BLaER1 treated with 17β-estradiol and CSF1 and Interleukin-3, amounts not matched to agents 10 nM and 100 nM (cell line): Measurements from ENCODE around the gene SEL1L.

Experiments
- H3K27ac ChIP-seq, 11 experiments: shearing (Covaris generic); formaldehyde crosslinking; 2 replicates each; pipeline ENCODE4 v1.8.1; 2022
- H3K27me3 ChIP-seq, 11 experiments: shearing (Covaris generic); formaldehyde crosslinking; 2 replicates each; pipeline ENCODE4 v1.8.1; 2022
- H3K36me3 ChIP-seq, 11 experiments: shearing (Covaris generic); formaldehyde crosslinking; 2 replicates each; pipeline ENCODE4 v1.8.1; 2022
- H3K4me1 ChIP-seq, 10 experiments: shearing (Covaris generic); formaldehyde crosslinking; 2 replicates each; pipeline ENCODE4 v1.8.1; 2022
- H3K4me2 ChIP-seq, 11 experiments: shearing (Covaris generic); formaldehyde crosslinking; 2 replicates each; pipeline ENCODE4 v1.8.1; 2022
- H3K4me3 ChIP-seq, 10 experiments: shearing (Covaris generic); formaldehyde crosslinking; 2 replicates each; pipeline ENCODE4 v1.8.1; 2022
- H3K9ac ChIP-seq, 11 experiments: shearing (Covaris generic); formaldehyde crosslinking; 2 replicates each; pipeline ENCODE4 v1.8.1; 2022
- H3K9me3 ChIP-seq, 11 experiments: shearing (Covaris generic); formaldehyde crosslinking; replicated peaks in 1 of 11; 2 replicates each; pipeline ENCODE4 v1.8.1; 2022
- H4K20me1 ChIP-seq, 11 experiments: shearing (Covaris generic); formaldehyde crosslinking; 2 replicates each; pipeline ENCODE4 v1.8.1; 2022
- Cebpa-rat ChIP-seq, 11 experiments: shearing (Covaris generic); IDR thresholded peaks; 2 replicates each; pipeline ENCODE4 v1.8.1; 2022

The SEL1L gene

GRCh38 chr14:81509321-81509720, 24.3 kb downstream of the SEL1L start:
- Histone ChIP-seq H3K9me3 (peaks cover 0 to 14% (median 10%) of the 10 kb centered on the region in 11 experiments; a peak in 16 of 22 replicates), H3K9ac (no peak overlapping the region), H3K4me1 (peaks cover 0 to 33% (median 0%) of the 10 kb centered on the region in 10 experiments; a peak in 4 of 20 replicates), H3K27me3 (no peaks in the 10 kb centered on the region), H3K27ac (no peak overlapping the region), H4K20me1 (peaks cover 0 to 50% (median 11%) of the 10 kb centered on the region in 11 experiments; a peak in 10 of 22 replicates), H3K4me3 (no peak overlapping the region), H3K36me3 (peaks cover 73 to 93% (median 81%) of the 10 kb centered on the region in 11 experiments), H3K4me2 (0 out of 22 replicates have a peak overlapping the region, but pooled peaks of 1 of the 11 experiments have one; percentile 22)
- no peak for TF ChIP-seq Cebpa-rat (IDR thresholded peaks at IDR 0.05)

- Histone ChIP-seq H3K36me3 (peaks cover 78 to 93% (median 84%) of the 10 kb centered on the region in 11 experiments), H4K20me1 (peaks cover 0 to 38% (median 10%) of the 10 kb centered on the region in 11 experiments; a peak in 10 of 22 replicates), H3K27ac (no peak overlapping the region)
Observed at GRCh38 chr14:81506487-81506886, 27.2 kb downstream of the SEL1L start.

GRCh38 chr14:81504864-81505263, 28.8 kb downstream of the SEL1L start:
- Histone ChIP-seq H3K27me3 (no peaks in the 10 kb centered on the region), H3K4me3 (no peak overlapping the region), H4K20me1 (peaks cover 0 to 30% (median 4%) of the 10 kb centered on the region in 11 experiments; a peak in 9 of 22 replicates), H3K36me3 (peaks cover 89 to 100% (median 95%) of the 10 kb centered on the region in 11 experiments), H3K9ac (no peak overlapping the region), H3K4me1 (peaks cover 0 to 14% (median 0%) of the 10 kb centered on the region in 10 experiments; a peak in 4 of 20 replicates), H3K4me2 (no peak overlapping the region), H3K9me3 (no peaks in the 10 kb centered on the region), H3K27ac (no peak overlapping the region)
- no peak for TF ChIP-seq Cebpa-rat (IDR thresholded peaks at IDR 0.05)

More at GRCh38 chr14:81506487-81506886, 27.2 kb downstream of the SEL1L start:
- Histone ChIP-seq H3K4me3 (no peak overlapping the region), H3K9me3 (no peaks in the 10 kb centered on the region), H3K4me2 (no peak overlapping the region), H3K4me1 (peaks cover 0 to 18% (median 0%) of the 10 kb centered on the region in 10 experiments; a peak in 4 of 20 replicates), H3K9ac (no peak overlapping the region), H3K27me3 (no peaks in the 10 kb centered on the region)
- no peak for TF ChIP-seq Cebpa-rat (IDR thresholded peaks at IDR 0.05)

DNA sequence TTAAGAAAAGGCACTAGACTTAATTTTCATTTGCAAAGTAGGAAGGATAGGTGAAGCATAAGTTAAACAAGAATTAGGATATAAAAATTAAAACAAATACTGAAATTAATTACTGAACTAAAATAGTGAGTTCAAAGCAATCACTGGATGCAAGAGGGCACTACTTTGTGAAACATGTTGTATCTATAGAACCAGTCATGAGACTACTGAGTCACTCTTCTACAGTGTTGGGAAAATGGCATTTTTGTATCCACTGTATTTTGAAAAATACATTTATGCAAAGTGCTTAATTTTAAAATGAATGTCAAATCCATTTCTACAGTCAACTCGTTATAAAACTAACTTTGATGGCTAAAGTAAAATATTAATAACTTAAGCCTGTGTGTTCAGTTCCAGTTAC, 47.9 kb downstream of the SEL1L start:
- peaks cover 83 to 100% (median 95%) of the 10 kb centered on the region in 11 experiments for H3K36me3 ChIP-seq

GRCh38 chr14:81485372-81485771, 48.3 kb downstream of the SEL1L start:
- Histone ChIP-seq H3K27ac (no peak overlapping the region), H3K4me3 (no peak overlapping the region), H3K27me3 (no peaks in the 10 kb centered on the region), H3K9ac (no peak overlapping the region), H3K9me3 (no peaks in the 10 kb centered on the region), H4K20me1 (no peaks in the 10 kb centered on the region; a peak in 3 of 22 replicates), H3K36me3 (peaks cover 83 to 100% (median 95%) of the 10 kb centered on the region in 11 experiments), H3K4me2 (no peak overlapping the region), H3K4me1 (no peaks in the 10 kb centered on the region)
- TF ChIP-seq Cebpa-rat (IDR thresholded peaks at IDR 0.05), result no peak

More for the DNA sequence above, 47.9 kb downstream of the SEL1L start:
- Histone ChIP-seq H3K4me2 (no peak overlapping the region), H3K4me1 (no peaks in the 10 kb centered on the region), H3K9me3 (no peaks in the 10 kb centered on the region), H3K9ac (no peak overlapping the region), H3K27me3 (no peaks in the 10 kb centered on the region), H3K4me3 (no peak overlapping the region), H4K20me1 (no peaks in the 10 kb centered on the region; a peak in 3 of 22 replicates), H3K27ac (no peak overlapping the region)
- TF ChIP-seq Cebpa-rat (IDR thresholded peaks at IDR 0.05), result no peak

DNA sequence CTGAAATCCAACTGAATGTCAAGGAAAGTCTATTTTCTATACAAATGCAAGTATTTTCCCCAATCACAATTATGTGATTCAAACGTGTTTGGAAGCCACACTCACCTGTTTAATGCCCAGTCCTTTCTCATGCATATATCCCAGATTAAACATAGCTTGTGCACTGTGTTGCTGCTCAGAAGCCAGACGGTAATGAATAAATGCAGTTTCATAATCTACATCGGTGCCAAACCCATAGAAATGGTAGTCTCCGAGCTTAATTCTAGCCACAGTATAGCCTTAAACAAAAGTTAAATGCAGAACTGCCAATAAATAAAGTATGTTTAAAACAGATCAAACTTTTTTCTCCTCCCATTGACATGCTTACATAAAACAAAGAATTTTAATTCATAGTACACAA, 49.5 kb downstream of the SEL1L start:
- H3K9ac ChIP-seq, result no peak overlapping the region
- H3K4me1 ChIP-seq, result no peaks in the 10 kb centered on the region
- no peaks in the 10 kb centered on the region for H3K27me3 ChIP-seq
- no peak overlapping the region for H3K4me2 ChIP-seq
- peaks cover 83 to 100% (median 95%) of the 10 kb centered on the region in 11 experiments for H3K36me3 ChIP-seq
- no peak overlapping the region for H3K27ac ChIP-seq
- H4K20me1 ChIP-seq, result no peaks in the 10 kb centered on the region; a peak in 2 of 22 replicates
- TF ChIP-seq Cebpa-rat (IDR thresholded peaks at IDR 0.05), result no peak
- no peak overlapping the region for H3K4me3 ChIP-seq
- no peaks in the 10 kb centered on the region for H3K9me3 ChIP-seq

- Histone ChIP-seq H3K4me3 (no peak overlapping the region), H3K9ac (no peak overlapping the region), H3K4me2 (no peak overlapping the region), H3K4me1 (no peaks in the 10 kb centered on the region), H3K27me3 (no peaks in the 10 kb centered on the region), H3K27ac (no peak overlapping the region), H3K36me3 (peaks cover 82 to 100% (median 95%) of the 10 kb centered on the region in 11 experiments), H3K9me3 (no peaks in the 10 kb centered on the region), H4K20me1 (no peaks in the 10 kb centered on the region; a peak in 1 of 22 replicates)
- TF ChIP-seq Cebpa-rat (IDR thresholded peaks at IDR 0.05), result no peak
Observed at GRCh38 chr14:81480741-81481140, 52.9 kb downstream of the SEL1L start.

GRCh38 chr14:81478446-81478845, 55.2 kb downstream of the SEL1L start:
- H3K27ac ChIP-seq, result no peak overlapping the region
- H3K4me1 ChIP-seq, result peaks cover 0 to 13% (median 9%) of the 10 kb centered on the region in 10 experiments; a peak in 11 of 20 replicates
- no peak for TF ChIP-seq Cebpa-rat (IDR thresholded peaks at IDR 0.05)
- H3K9ac ChIP-seq, result no peak overlapping the region
- peaks cover 68 to 99% (median 87%) of the 10 kb centered on the region in 11 experiments for H3K36me3 ChIP-seq
- H3K27me3 ChIP-seq, result no peaks in the 10 kb centered on the region
- no peaks in the 10 kb centered on the region for H3K9me3 ChIP-seq
- H3K4me3 ChIP-seq, result no peak overlapping the region
- H4K20me1 ChIP-seq, result no peaks in the 10 kb centered on the region; a peak in 1 of 22 replicates
- no peak overlapping the region for H3K4me2 ChIP-seq

DNA sequence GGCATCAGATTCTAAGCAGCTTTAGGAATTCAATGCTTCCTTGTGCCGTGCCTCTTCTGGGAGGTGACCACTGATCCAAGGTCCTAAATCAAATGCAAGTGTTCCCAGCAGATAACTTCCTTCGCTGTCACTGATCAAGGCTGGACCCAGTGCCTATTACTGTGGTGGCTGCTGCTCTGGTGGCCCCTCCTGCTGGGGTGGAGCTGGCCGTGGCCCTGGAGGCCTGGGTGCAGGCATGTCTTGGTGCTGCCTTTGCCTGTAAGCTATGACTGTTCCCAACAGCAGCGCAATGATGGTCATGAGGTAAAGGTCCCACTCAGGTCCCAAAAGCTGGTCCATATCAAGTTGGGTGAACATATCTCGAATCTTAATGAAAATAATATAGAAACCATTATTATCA, 56.8 kb downstream of the SEL1L start:
- H3K9ac ChIP-seq, result no peak overlapping the region

More for the DNA sequence above, 56.8 kb downstream of the SEL1L start:
- Histone ChIP-seq H3K27me3 (no peaks in the 10 kb centered on the region), H3K4me1 (peaks cover 0 to 13% (median 9%) of the 10 kb centered on the region in 10 experiments; a peak in 11 of 20 replicates), H3K4me2 (no peak overlapping the region), H3K36me3 (peaks cover 70 to 99% (median 83%) of the 10 kb centered on the region in 11 experiments), H3K9me3 (no peaks in the 10 kb centered on the region), H4K20me1 (no peaks in the 10 kb centered on the region; a peak in 1 of 22 replicates), H3K4me3 (no peak overlapping the region), H3K27ac (no peak overlapping the region)
- TF ChIP-seq Cebpa-rat (IDR thresholded peaks at IDR 0.05), result no peak
